ENCODE measurements around the gene WDR7.

Gene WDR7

DNA sequence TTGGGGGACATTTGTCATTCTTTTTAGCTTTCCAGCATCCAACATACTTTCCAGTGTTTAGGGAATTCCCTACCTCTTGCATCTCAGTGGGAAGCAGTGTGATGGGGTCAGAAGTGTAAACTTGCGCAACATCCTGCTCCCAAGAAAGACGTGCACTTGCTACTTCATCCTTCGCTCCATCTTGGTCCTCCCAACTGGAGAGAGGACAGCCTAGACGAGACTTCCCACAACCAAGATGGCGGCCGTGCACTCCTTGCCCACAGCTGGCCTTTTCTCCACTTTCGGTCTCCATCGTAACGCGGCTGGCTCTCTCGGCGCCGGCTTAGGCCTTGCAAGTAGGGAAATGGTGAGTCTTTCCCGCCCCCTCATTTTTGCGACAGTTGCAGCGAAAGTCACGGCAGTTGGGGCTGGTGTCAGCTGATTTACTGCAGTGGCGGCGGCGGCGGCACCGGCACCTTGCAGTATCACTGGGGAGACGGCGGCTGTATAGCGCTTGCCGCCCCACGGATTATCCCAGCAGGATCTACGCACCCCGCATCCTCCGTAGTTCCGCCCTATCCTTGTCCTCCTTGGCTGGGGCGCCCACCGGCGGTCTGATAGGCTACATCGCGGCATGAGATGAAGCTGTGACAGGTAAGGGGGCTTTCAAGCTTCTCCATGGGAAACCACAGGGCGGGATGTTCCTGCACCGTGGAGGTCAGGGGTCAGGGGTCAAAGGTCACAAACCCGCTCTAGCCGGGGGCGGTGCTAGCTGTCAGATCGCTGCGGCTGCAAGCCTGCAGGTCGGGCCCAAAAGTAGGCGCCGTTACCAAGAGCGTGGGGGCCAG lies at the start of gene WDR7:
Gene WDR7 (plus strand): TSS at position 416 of the 827 bp plus-strand sequence. CDS start 21,157 bp downstream, outside the sequence.
- peak; percentile 92 for DNase-seq (ENCODE audit: extremely low read depth, low read depth)
- TF ChIP-seq CTCF (IDR thresholded peaks at IDR 0.05; ENCODE audit: low read depth, low read length): no peak

DNA sequence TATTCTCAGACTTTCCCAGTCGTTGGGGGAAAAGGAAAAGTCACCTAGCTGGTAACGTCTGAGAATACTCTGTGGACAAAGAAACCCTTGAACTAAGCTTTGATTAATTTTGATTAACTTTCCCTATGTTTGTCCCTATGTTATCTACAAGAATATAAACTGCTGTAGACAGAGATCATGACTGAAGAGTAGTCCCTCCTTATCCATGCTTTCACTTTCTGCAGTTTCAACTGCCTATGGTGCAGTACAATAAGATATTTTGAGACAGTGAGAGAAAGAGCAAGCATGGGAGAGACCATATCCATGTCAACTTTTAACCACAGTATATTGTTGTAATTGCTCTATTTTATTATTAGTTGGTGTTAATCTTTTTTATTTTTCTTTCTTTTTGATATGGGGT lies 44.5 kb upstream of the WDR7 start:
- DNase-seq (ENCODE audit: extremely low read depth, low read depth): no peak
- no peak for TF ChIP-seq CTCF (IDR thresholded peaks at IDR 0.05; ENCODE audit: low read depth, low read length)

GRCh38 chr18:56615738-56616520 lies 35.2 kb upstream of the WDR7 start:
- TF ChIP-seq CTCF (IDR thresholded peaks at IDR 0.05; ENCODE audit: low read depth, low read length): no peak
- DNase-seq (ENCODE audit: extremely low read depth, low read depth): no peak

DNA sequence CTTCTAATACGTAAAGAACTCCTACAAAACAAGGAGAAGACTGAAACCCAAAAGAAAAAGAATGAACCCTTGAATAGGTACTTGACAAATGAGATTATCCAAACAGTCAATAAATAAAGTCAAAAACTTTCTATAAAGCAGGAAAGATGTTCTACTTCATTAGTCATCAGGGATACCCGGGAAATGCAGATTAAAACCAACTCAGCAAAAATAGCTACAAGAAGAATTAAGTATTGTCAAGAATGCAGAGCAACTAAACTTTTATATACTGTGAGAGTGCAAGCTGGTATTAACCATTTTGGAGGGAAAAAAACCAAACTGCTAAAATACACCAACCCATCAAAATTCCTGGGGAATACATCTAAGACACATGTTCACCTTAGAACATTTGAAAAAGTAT lies 23.2 kb upstream of the WDR7 start:
- TF ChIP-seq CTCF (IDR thresholded peaks at IDR 0.05; ENCODE audit: low read depth, low read length): no peak
- DNase-seq (ENCODE audit: extremely low read depth, low read depth): no peak

GRCh38 chr18:56632070-56633022 lies 18.8 kb upstream of the WDR7 start:
- TF ChIP-seq CTCF (IDR thresholded peaks at IDR 0.05; ENCODE audit: low read depth, low read length): no peak
- DNase-seq (ENCODE audit: extremely low read depth, low read depth): no peak

- TF ChIP-seq CTCF (IDR thresholded peaks at IDR 0.05; ENCODE audit: low read depth, low read length): no peak
These were observed 16.2 kb upstream of the WDR7 start for GRCh38 chr18:56635007-56635406.

More at GRCh38 chr18:56635007-56635406, 16.2 kb upstream of the WDR7 start:
- DNase-seq (ENCODE audit: extremely low read depth, low read depth): no peak
